GM12892 (cell line): ENCODE data around the gene NUP93.

Source experiments
- POLR2A ChIP-seq: IDR thresholded peaks from 2 replicates; pipeline ENCODE4 v1.6.1; 2011; ENCODE audit warnings: low read depth, low read length, control low read depth
- POLR2AphosphoS5 ChIP-seq: IDR thresholded peaks from 2 replicates; pipeline ENCODE4 v1.6.1; 2011; ENCODE audit warnings: low read depth, low read length, control low read depth

GRCh38 chr16:56871172-56871593 is 141.3 kb downstream of the NUP93 start:
- TF ChIP-seq POLR2A, result no peak
- TF ChIP-seq POLR2AphosphoS5, result peak; percentile 44; the same call in 1 of the 2 replicates
